Omental fat pad (tissue), 4 donors: ENCODE measurements around the gene GMIP. TPM values are rescaled to one million over a fixed set of nuclear protein-coding genes. Genes with fewer than 3 reads are reported as not detected.

Experiments used
- ATAC-seq: fragments of 150-250 bp; one replicate; pipeline ENCODE4 v1.9.1; 2016; ENCODE audit warnings: mild to moderate bottlenecking, moderate library complexity; ENCODE audit not compliant: low FRiP score
- DNase-seq: peaks from one replicate; pipeline ENCODE4 v3.0.0-alpha.2; 2019; ENCODE audit warnings: low spot score
- CTCF ChIP-seq, 3 donors: fragments of 450-650 bp; IDR thresholded peaks; one replicate each; pipeline ENCODE4 v1.5.1; 2016 to 2017; ENCODE audit warnings: antibody characterized with exemption in 3 of 3, mild to moderate bottlenecking in 3 of 3, moderate library complexity in 2 of 3
- total RNA-seq, 4 donors: library from RNA; depleted of rRNA; stranded (reverse); fragments of >200 nt; gene quantifications; one replicate each; pipeline ENCODE4 v1.1.0, GENCODE V29; 2016

The GMIP gene
- total RNA-seq, 4 donors from 2014 or later = 7.7 to 47.3 (median 18.7) TPM

GRCh38 chr19:19651076-19651475 lies 7.6 kb upstream of the GMIP start:
- DNase-seq (no peak), ATAC-seq (no peak)
- no peak for TF ChIP-seq CTCF (IDR thresholded peaks at IDR 0.05)

GRCh38 chr19:19650331-19650730 lies 6.9 kb upstream of the GMIP start:
- DNase-seq = no peak
- no peak for ATAC-seq
- no peak for TF ChIP-seq CTCF (IDR thresholded peaks at IDR 0.05)

- no peak for ATAC-seq
These were observed 6.1 kb upstream of the GMIP start for GRCh38 chr19:19649580-19649995.

GRCh38 chr19:19649155-19649554 lies 5.7 kb upstream of the GMIP start:
- DNase-seq (no peak), ATAC-seq (no peak)
- no peak for TF ChIP-seq CTCF (IDR thresholded peaks at IDR 0.05)

More at GRCh38 chr19:19649580-19649995, 6.1 kb upstream of the GMIP start:
- no peak for TF ChIP-seq CTCF (IDR thresholded peaks at IDR 0.05)
- DNase-seq = no peak

GRCh38 chr19:19647037-19647835 lies 3.8 kb upstream of the GMIP start:
- TF ChIP-seq CTCF (IDR thresholded peaks at IDR 0.05) = no peak
- DNase-seq (no peak), ATAC-seq (no peak)

- no peak for DNase-seq
- ATAC-seq = no peak
- TF ChIP-seq CTCF (IDR thresholded peaks at IDR 0.05) = no peak
These were observed 1.9 kb upstream of the GMIP start for GRCh38 chr19:19645233-19645870.

GRCh38 chr19:19644054-19644388 lies 564 bp upstream of the GMIP start:
- no peak for ATAC-seq

More at GRCh38 chr19:19644054-19644388, 564 bp upstream of the GMIP start:
- no peak for DNase-seq
- no peak for TF ChIP-seq CTCF (IDR thresholded peaks at IDR 0.05)
